HUES48 (cell line): ENCODE results near the gene C1QL2.

ENCODE experiments used
- H3K27ac ChIP-seq: one replicate; pipeline ENCODE4 v1.7.0; 2013; ENCODE audit warnings: low read depth, low read length, inconsistent platforms
- H3K27me3 ChIP-seq: 2 replicates; pipeline ENCODE4 v1.6.1; 2013; ENCODE audit warnings: mild to moderate bottlenecking, low read length; ENCODE audit not compliant: control insufficient read depth, insufficient read depth
- H3K36me3 ChIP-seq: 2 replicates; pipeline ENCODE4 v1.6.1; 2013; ENCODE audit warnings: low read length; ENCODE audit not compliant: control insufficient read depth, insufficient read depth
- H3K4me1 ChIP-seq: 2 replicates; pipeline ENCODE4 v1.6.1; 2013; ENCODE audit warnings: mild to moderate bottlenecking, low read length; ENCODE audit not compliant: control insufficient read depth, insufficient read depth
- H3K4me3 ChIP-seq: 2 replicates; pipeline ENCODE4 v1.5.1; 2013; ENCODE audit warnings: mild to moderate bottlenecking, low read depth, low read length
- H3K9ac ChIP-seq: 2 replicates; pipeline ENCODE4 v1.6.1; 2013; ENCODE audit warnings: mild to moderate bottlenecking, low read depth, low read length, moderate library complexity
- H3K9me3 ChIP-seq: 2 replicates; pipeline ENCODE4 v1.6.1; 2013; ENCODE audit warnings: low read length; ENCODE audit not compliant: control insufficient read depth, insufficient read depth

Gene C1QL2

GRCh38 chr2:119196301-119197125, 38.0 kb upstream of the C1QL2 start:
- Histone ChIP-seq H3K27me3 (peaks cover 8% of the 10 kb centered on the region; the same call in 1 of the 2 replicates), H3K36me3 (no peaks in the 10 kb centered on the region), H3K27ac (peak overlapping the region; percentile 88), H3K9me3 (no peaks in the 10 kb centered on the region), H3K4me3 (no peak overlapping the region), H3K9ac (no peak overlapping the region), H3K4me1 (peaks cover 17% of the 10 kb centered on the region)

DNA sequence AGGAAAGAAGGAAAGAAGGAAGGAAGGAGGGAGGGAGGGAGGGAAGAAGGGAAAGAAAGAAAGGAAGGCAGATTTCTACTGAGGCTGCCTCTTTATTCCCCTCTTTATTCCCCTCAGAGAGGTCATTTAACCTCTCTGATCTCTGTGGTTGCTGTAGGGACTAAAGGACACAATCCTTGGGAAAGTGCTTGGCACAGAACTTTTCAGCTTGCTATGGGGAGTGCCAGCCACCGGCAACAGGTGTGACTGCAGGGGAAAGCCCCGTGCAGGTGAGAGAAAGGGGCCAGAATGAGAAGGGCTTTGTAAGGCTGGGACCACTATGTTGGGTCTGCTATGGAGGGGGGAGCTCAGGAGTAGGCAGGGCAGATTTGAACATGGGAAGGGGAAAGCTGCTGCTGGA, 37.3 kb upstream of the C1QL2 start:
- Histone ChIP-seq H3K27ac (peak overlapping the region; percentile 88), H3K27me3 (peaks cover 8% of the 10 kb centered on the region; the same call in 1 of the 2 replicates), H3K4me1 (peaks cover 17% of the 10 kb centered on the region), H3K4me3 (no peak overlapping the region), H3K36me3 (no peaks in the 10 kb centered on the region), H3K9me3 (no peaks in the 10 kb centered on the region), H3K9ac (no peak overlapping the region)

DNA sequence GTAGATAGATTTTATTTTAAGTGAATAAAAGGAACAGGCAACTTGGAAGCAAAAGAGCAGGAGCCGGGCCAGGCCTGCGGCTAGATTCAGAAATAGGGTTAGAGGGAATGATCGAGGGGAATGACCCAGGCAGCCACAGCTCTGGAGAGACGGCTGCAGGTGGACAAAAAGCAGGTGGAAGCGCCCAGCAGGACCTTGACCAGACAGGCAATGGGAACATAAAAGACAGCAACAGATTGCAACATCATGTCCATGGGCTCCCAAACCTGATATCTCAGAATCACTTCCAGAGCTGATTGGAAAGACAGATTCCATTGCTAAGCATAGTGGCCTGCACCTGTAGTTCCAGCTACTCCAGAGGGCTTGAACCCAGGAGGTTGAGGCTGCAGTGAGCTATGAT, 36.5 kb upstream of the C1QL2 start:
- H3K27ac ChIP-seq, result no peak overlapping the region
- no peak overlapping the region for H3K9ac ChIP-seq
- H3K9me3 ChIP-seq, result no peaks in the 10 kb centered on the region
- peaks cover 6% of the 10 kb centered on the region; the same call in 1 of the 2 replicates for H3K27me3 ChIP-seq
- H3K4me1 ChIP-seq, result peaks cover 17% of the 10 kb centered on the region
- H3K36me3 ChIP-seq, result no peaks in the 10 kb centered on the region
- H3K4me3 ChIP-seq, result no peak overlapping the region

DNA sequence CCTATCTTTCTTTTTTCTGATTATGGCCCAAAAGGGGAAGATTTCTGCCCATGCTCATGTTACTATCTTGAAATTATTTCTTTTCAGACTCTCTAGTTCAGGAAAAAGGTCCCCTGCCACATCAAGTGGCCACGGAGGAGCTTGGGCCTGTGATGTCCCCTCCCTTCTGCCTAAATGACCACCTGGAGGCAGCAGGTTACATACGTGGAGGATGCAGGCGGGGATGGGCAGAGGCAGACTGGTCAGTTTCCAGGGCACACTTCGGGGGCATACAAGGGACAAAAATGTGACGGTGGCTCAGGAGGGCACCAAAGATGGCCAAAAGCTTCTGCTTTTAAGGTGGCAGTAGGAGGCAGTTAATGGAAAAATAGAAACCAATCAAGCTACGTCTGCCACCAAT, 34.3 kb upstream of the C1QL2 start:
- no peak overlapping the region for H3K4me3 ChIP-seq
- H3K9me3 ChIP-seq, result no peaks in the 10 kb centered on the region
- H3K27ac ChIP-seq, result no peak overlapping the region
- no peaks in the 10 kb centered on the region for H3K36me3 ChIP-seq
- no peak overlapping the region for H3K9ac ChIP-seq
- H3K4me1 ChIP-seq, result peaks cover 17% of the 10 kb centered on the region
- no peaks in the 10 kb centered on the region for H3K27me3 ChIP-seq

DNA sequence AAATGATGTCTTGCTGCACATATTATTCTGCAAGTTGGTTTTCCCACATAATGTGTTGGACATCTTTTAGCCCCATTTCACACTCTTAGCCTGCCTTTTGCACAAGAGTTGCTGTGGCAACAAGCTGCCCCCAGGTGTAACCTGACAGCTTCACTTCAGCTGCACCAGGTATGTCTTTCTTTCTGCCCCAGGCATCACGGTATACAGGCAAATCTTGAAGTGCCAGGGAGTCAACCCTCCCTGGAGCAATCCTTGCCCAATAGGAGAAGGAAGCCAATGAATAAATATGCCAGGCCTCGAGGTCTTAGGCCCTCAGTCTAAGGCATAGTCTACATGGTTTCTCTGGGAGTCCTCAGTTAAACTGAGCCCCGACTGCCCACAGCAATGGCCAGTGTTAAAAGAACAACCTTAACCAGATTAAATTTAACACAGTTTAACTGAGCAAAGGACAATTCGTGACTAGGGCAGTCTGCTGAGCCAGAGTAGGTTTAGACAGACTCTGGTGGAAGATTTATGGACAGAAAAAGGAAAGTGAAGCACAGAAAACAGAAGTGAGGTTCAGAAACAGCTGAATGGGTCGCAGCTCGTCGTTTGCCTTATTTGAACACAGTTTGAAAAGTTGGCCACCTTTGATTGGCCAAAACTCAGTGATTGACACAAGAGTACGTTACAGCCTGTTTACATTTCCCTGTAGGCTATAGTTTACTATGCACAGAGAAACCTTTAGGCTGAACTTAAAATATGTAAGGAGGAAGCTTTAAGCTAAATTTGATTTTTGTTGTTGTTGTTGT, 32.0 kb upstream of the C1QL2 start:
- Histone ChIP-seq H3K4me1 (no peaks in the 10 kb centered on the region), H3K27ac (no peak overlapping the region), H3K9ac (no peak overlapping the region), H3K4me3 (no peak overlapping the region), H3K36me3 (no peaks in the 10 kb centered on the region), H3K27me3 (no peaks in the 10 kb centered on the region), H3K9me3 (no peaks in the 10 kb centered on the region)

GRCh38 chr2:119184512-119184911, 26.0 kb upstream of the C1QL2 start:
- no peaks in the 10 kb centered on the region for H3K4me1 ChIP-seq

DNA sequence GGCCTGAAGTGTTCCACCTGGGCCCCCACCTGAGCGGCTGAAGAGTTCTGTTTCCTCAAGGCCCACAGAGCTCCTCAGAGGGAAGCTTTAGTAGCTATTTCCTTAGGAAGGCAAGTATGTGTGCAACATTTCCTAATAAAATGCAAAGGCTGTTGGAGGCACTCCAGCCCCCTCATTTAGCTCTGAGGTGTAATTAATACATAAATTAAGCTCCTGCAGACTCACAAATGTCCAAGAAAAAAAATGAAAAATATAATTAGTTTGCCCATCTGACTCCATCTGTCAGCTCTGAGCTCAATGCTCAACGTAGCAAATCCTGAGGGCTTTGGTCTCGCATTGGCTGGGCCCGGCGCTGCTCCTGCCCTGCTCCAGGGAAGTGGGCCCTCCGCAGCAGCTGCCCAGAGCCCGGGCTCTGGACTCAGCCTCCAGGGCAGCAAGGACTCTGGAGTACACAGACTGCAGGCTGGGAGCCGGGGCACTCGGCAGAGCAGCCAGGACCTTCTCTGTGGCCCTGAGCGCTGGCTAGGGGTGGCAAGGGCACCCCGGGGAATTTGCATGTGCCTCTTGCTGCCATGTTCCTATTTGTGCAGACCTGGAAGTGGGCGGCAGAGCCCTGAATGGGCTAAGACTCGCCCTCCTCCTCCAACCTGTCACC, 23.4 kb upstream of the C1QL2 start:
- no peaks in the 10 kb centered on the region for H3K9me3 ChIP-seq
- no peak overlapping the region for H3K4me3 ChIP-seq
- H3K27ac ChIP-seq, result no peak overlapping the region

More at GRCh38 chr2:119184512-119184911, 26.0 kb upstream of the C1QL2 start:
- H3K27ac ChIP-seq, result no peak overlapping the region
- H3K27me3 ChIP-seq, result no peaks in the 10 kb centered on the region
- no peaks in the 10 kb centered on the region for H3K9me3 ChIP-seq
- no peaks in the 10 kb centered on the region for H3K36me3 ChIP-seq
- H3K4me3 ChIP-seq, result no peak overlapping the region
- no peak overlapping the region for H3K9ac ChIP-seq

GRCh38 chr2:119181391-119181790, 22.8 kb upstream of the C1QL2 start:
- Histone ChIP-seq H3K36me3 (no peaks in the 10 kb centered on the region), H3K9ac (no peak overlapping the region), H3K4me1 (no peaks in the 10 kb centered on the region), H3K27me3 (no peaks in the 10 kb centered on the region), H3K27ac (no peak overlapping the region), H3K4me3 (no peak overlapping the region), H3K9me3 (no peaks in the 10 kb centered on the region)

More for the DNA sequence above, 23.4 kb upstream of the C1QL2 start:
- Histone ChIP-seq H3K9ac (no peak overlapping the region), H3K27me3 (no peaks in the 10 kb centered on the region), H3K4me1 (no peaks in the 10 kb centered on the region), H3K36me3 (no peaks in the 10 kb centered on the region)

DNA sequence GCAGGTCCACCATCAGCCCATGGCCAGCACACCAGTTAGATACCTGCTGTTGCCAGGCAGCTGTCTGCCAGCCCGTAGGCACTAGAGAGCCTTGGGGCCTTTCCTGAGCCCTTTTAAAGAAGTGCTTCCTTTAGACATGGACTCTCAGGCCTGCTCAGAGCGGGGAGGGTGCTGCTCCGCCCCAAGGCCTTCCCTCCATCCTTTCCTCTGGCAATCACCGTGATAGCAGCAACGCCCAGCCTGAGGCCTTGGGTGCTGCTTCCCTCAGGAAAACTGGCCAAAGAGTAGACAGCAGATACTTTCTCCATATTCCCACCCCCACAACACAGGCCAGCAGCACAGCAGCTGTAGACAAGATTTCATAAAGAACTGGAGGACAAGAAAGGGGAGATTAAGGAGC, 22.3 kb upstream of the C1QL2 start:
- H3K9ac ChIP-seq, result no peak overlapping the region
- H3K9me3 ChIP-seq, result no peaks in the 10 kb centered on the region
- H3K36me3 ChIP-seq, result no peaks in the 10 kb centered on the region

DNA sequence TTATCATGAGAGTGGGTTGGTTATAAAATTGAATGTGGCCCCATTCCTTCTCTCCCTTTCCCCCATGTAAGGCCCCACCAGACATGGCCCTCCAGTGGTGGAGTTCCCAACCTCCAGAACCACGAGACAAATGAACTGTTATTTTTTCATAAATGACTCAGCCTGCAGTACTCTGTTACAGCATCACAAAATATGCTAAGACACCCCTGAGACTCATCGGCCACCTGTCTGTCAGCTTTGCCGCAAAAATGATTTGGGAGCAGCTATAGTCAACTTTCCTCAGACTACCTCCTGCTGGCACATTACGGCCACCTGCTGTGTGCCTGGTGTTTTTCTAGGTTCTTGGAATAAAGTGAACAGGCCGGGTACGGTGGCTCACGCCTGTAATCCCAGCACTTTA, 21.4 kb upstream of the C1QL2 start:
- no peak overlapping the region for H3K27ac ChIP-seq
- no peak overlapping the region for H3K9ac ChIP-seq
- H3K9me3 ChIP-seq, result no peaks in the 10 kb centered on the region; the same call in 1 of the 2 replicates
- H3K4me3 ChIP-seq, result no peak overlapping the region
- no peaks in the 10 kb centered on the region for H3K36me3 ChIP-seq
- H3K4me1 ChIP-seq, result no peaks in the 10 kb centered on the region
- no peaks in the 10 kb centered on the region for H3K27me3 ChIP-seq

More for the DNA sequence above, 22.3 kb upstream of the C1QL2 start:
- Histone ChIP-seq H3K4me3 (no peak overlapping the region), H3K27ac (no peak overlapping the region), H3K4me1 (no peaks in the 10 kb centered on the region), H3K27me3 (no peaks in the 10 kb centered on the region)
